Tibial artery (tissue), 4 donors: ENCODE measurements around the gene SPCS2.

Experiments
- DNase-seq, 2 donors: peaks; one replicate each; pipeline ENCODE4 v3.0.0-alpha.2; 2019
- H3K27ac ChIP-seq, 2 donors: fragments of 200-600 bp; sonication (generic) in 1 of 2; 1 replicate in 1 of 2; 2 replicates in 1 of 2; pipeline ENCODE4 v1.5.1; 2018 to 2019; ENCODE audit warnings: mild to moderate bottlenecking in 1 of 2
- H3K27me3 ChIP-seq, 2 donors: fragments of 200-600 bp; sonication (generic) in 1 of 2; one replicate each; pipeline versions ENCODE4 v1.5.1 to v1.6.0; 2016 to 2019
- H3K36me3 ChIP-seq, 3 donors: fragments of 200-600 bp; sonication (generic) in 2 of 3; one replicate each; pipeline ENCODE4 v1.5.1; 2016 to 2019; ENCODE audit warnings: mild to moderate bottlenecking in 2 of 3
- H3K4me1 ChIP-seq, 4 donors: fragments of 200-600 bp; sonication (generic) in 2 of 4; 1 replicate in 3 of 4; 2 replicates in 1 of 4; pipeline ENCODE4 v1.5.1; 2016 to 2019
- H3K4me3 ChIP-seq, 2 donors: fragments of 200-600 bp; sonication (generic) in 1 of 2; 1 replicate in 1 of 2; 2 replicates in 1 of 2; pipeline ENCODE4 v1.5.1; 2018 to 2019; ENCODE audit warnings: mild to moderate bottlenecking in 2 of 2
- H3K9me3 ChIP-seq, 3 donors: fragments of 200-600 bp; sonication (generic) in 1 of 3; one replicate each; pipeline ENCODE4 v1.5.1; 2016 to 2019
- intact Hi-C: fragments of 100-400 bp; cut with DNase I; formaldehyde crosslinking; loops from one replicate; pipeline ENCODE4 v1.15.0; 2023; ENCODE audit warnings: low total_unique reads
- TF ChIP-seq, protein P1 (sequence below), 2 experiments: fragments of 200-600 bp in 1 of 2; fragments of 450-650 bp in 1 of 2; IDR thresholded peaks; one replicate each; pipeline ENCODE4 v1.5.1; 2017 to 2019; ENCODE audit warnings: antibody characterized with exemption in 2 of 2, mild to moderate bottlenecking in 1 of 2, moderate library complexity in 1 of 2

The SPCS2 gene

DNA sequence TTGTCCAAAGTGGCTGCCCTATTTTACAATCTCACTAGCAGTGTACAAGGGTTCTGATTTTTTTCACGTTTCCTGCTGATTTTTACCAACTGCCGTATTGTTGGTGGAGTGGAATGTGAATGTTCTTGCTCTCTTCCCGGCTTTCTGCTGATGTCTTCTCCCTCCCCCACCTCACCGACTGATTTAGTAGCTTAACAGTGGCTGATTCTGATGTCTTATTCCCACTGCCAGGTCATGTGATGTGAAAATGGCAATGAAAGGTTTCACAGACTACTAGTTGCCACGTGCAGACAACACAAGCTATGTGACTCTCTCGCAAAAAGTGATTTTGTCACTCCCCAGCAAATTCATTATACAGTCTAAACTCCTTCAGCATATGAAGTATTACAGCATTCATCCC, 22.4 kb downstream of the SPCS2 start:
- no peaks in the 10 kb centered on the region for H3K4me1 ChIP-seq
- H3K4me3 ChIP-seq = no peak overlapping the region
- TF ChIP-seq, protein P1, sequence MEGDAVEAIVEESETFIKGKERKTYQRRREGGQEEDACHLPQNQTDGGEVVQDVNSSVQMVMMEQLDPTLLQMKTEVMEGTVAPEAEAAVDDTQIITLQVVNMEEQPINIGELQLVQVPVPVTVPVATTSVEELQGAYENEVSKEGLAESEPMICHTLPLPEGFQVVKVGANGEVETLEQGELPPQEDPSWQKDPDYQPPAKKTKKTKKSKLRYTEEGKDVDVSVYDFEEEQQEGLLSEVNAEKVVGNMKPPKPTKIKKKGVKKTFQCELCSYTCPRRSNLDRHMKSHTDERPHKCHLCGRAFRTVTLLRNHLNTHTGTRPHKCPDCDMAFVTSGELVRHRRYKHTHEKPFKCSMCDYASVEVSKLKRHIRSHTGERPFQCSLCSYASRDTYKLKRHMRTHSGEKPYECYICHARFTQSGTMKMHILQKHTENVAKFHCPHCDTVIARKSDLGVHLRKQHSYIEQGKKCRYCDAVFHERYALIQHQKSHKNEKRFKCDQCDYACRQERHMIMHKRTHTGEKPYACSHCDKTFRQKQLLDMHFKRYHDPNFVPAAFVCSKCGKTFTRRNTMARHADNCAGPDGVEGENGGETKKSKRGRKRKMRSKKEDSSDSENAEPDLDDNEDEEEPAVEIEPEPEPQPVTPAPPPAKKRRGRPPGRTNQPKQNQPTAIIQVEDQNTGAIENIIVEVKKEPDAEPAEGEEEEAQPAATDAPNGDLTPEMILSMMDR (IDR thresholded peaks at IDR 0.05) = no peak
- no peak overlapping the region for H3K27ac ChIP-seq
- DNase-seq = no peak
- intact Hi-C loops = no loop called here
- no peaks in the 10 kb centered on the region for H3K9me3 ChIP-seq
- H3K36me3 ChIP-seq = peaks cover 24 to 88% (median 67%) of the 10 kb centered on the region in 3 donors
- no peaks in the 10 kb centered on the region for H3K27me3 ChIP-seq

DNA sequence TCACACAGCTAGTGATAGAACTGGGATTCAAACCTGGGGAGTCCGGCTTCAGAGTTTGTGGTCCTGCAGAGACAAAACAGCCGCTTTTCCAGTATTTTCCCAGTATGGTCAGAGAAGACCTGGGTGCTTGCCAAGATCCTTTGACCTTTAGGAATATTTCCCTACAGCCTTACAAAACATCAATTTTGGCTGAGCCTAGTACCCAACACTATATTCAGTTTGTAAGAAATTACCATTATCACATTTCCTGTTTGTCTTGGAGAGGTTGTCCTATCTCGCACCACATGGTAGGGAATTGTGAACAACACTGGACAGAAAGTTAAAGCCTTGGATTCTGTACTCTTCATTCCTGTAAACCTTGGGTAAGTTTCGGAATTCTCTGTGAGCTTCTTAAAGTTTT, 29.0 kb downstream of the SPCS2 start:
- H3K4me1 ChIP-seq = no peaks in the 10 kb centered on the region
- no peak for DNase-seq
- no peak overlapping the region for H3K4me3 ChIP-seq
- TF ChIP-seq, protein P1 (IDR thresholded peaks at IDR 0.05) = no peak
- H3K9me3 ChIP-seq = no peaks in the 10 kb centered on the region
- H3K36me3 ChIP-seq = peaks cover 20 to 71% (median 43%) of the 10 kb centered on the region in 3 donors
- no peaks in the 10 kb centered on the region for H3K27me3 ChIP-seq
- H3K27ac ChIP-seq = no peak overlapping the region
- intact Hi-C loops = no loop called here

DNA sequence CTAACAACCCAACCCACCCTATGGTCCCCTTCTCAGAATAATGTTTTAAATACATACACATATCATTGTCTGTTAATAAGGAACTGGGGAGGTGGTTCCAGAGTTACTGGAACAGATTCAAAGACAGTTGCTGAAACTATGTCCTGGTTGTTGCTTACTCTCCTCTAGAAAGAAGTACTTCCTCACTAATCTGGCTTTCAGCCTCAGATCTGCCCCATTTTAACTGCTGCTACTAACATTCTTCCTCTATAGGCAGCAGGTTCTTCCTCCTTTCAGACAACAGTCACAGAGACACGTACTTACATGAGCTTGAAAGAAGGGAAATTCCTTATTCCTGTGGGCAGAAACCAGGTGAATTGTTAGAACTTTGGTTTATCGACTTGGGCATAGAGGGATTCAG, 31.6 kb downstream of the SPCS2 start:
- no peaks in the 10 kb centered on the region for H3K27me3 ChIP-seq

GRCh38 chr11:74981888-74982287, 32.8 kb downstream of the SPCS2 start:
- Histone ChIP-seq H3K27me3 (no peaks in the 10 kb centered on the region), H3K27ac (no peak overlapping the region), H3K4me3 (no peak overlapping the region), H3K4me1 (no peaks in the 10 kb centered on the region), H3K36me3 (peaks cover 15 to 38% (median 17%) of the 10 kb centered on the region in 3 donors), H3K9me3 (no peaks in the 10 kb centered on the region)
- DNase-seq = no peak
- intact Hi-C loops = loop anchor here (1.0 kb wide), 1 partner anchor 23 kb away; no protein-coding TSS in a partner anchor
- TF ChIP-seq, protein P1 (IDR thresholded peaks at IDR 0.05) = no peak

More for the DNA sequence above, 31.6 kb downstream of the SPCS2 start:
- no peak for DNase-seq
- intact Hi-C loops = no loop called here
- H3K4me1 ChIP-seq = no peaks in the 10 kb centered on the region
- H3K36me3 ChIP-seq = peaks cover 17 to 49% (median 17%) of the 10 kb centered on the region in 3 donors
- H3K9me3 ChIP-seq = no peaks in the 10 kb centered on the region
- no peak overlapping the region for H3K4me3 ChIP-seq
- H3K27ac ChIP-seq = no peak overlapping the region
- TF ChIP-seq, protein P1 (IDR thresholded peaks at IDR 0.05) = no peak

DNA sequence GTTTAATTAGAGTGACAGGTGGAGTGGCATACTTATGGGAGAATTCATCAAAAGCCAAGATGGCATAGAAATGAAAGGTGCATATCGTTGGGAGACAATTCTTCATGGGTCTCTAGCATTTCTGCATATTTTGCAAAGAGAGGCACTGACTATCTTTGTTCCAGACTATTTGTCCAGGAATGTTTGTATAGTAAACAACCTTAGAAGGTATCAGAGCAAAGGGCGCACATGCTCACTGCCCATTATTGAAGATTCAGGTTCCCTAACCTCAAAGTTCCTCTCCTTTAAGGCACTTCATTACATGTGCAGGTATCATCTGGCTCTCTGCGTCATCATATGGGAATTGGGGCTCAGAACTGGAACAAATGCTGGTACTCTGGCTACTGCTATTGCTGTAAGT, 35.0 kb downstream of the SPCS2 start:
- DNase-seq = no peak
- Histone ChIP-seq H3K27ac (no peak overlapping the region), H3K4me3 (no peak overlapping the region), H3K27me3 (no peaks in the 10 kb centered on the region), H3K4me1 (peaks cover 0 to 4% (median 0%) of the 10 kb centered on the region in 4 donors), H3K36me3 (peaks cover under 1 to 21% (median 2%) of the 10 kb centered on the region in 3 donors), H3K9me3 (no peaks in the 10 kb centered on the region)
- intact Hi-C loops = no loop called here
- TF ChIP-seq, protein P1 (IDR thresholded peaks at IDR 0.05) = no peak

DNA sequence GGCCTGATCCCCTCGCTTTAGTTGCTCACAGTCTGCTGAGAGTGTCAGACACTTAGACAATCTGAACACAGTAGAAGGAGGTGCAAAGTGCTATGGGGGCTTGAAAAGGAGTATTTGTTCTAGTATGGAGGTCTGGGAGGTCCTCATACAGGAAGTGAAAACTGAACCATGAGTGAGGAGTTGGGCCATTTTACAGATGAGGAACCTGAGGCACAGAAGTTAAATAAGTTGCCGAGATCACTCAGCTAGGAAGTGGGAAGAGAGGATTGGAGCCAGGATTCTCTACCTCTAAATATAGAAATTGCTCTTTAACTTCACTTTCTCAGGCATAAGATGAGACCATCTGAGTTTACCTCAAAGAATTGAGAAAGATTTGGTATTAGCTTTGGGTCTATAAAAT, 35.7 kb downstream of the SPCS2 start:
- intact Hi-C loops = no loop called here
- TF ChIP-seq, protein P1 (IDR thresholded peaks at IDR 0.05) = no peak
- peaks cover 0 to 17% (median 0%) of the 10 kb centered on the region in 3 donors for H3K36me3 ChIP-seq
- no peak overlapping the region for H3K27ac ChIP-seq
- H3K9me3 ChIP-seq = no peaks in the 10 kb centered on the region
- no peak overlapping the region for H3K4me3 ChIP-seq
- DNase-seq = no peak
- no peaks in the 10 kb centered on the region for H3K27me3 ChIP-seq
- H3K4me1 ChIP-seq = peaks cover 0 to 10% (median 3%) of the 10 kb centered on the region in 4 donors
